GM18517 (cell line): ENCODE results near the gene PDE11A.
"Not testable (repeated sequence)": the region's sequence is repeated elsewhere in the genome, so short reads cannot be mapped to it uniquely, and the experiment has no call there.

Experiments used
- ATAC-seq: cut with Tn5 transposase; IDR thresholded peaks from one replicate; pipeline ENCODE4 v1.9.1; 2021; ENCODE audit warnings: mild to moderate bottlenecking, moderate library complexity; ENCODE audit not compliant: unreplicated experiment

The PDE11A gene

DNA sequence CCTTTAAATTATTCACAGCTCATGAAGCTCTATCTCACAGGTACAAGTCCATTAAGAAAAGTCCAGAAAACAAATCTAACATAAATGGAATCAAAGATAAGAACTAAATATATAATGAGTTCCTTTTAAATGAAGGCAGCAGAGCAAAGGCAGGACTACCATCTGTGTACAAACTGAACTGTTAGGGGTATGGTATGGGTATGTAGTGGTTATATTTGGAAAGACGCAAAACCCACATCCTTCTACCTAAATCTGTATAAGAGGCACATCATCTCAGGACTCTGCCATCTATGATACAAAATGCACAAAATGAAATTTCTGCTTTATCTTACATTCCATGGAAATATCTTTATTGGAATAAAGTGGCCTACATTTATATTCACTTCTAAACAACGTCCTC lies 59.9 kb downstream of the PDE11A start:
- no peak for ATAC-seq

DNA sequence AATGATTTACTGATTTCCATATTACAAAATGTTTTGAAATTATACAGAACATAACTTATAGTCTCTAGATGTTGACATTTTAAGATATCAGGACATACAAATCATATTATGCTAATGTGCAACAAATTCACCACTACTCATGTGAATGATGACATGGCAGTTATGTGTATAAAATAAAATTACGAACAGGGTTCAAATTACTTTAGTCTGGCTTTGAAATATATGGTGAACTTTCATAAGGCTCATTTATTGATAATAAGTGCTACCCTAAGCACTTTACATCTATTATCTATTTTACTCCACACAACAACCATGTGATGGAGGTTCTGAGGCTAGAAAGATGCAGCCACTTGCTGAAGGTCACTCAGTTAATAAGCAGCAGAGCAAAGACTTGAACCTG lies 62.8 kb downstream of the PDE11A start:
- ATAC-seq: no peak

DNA sequence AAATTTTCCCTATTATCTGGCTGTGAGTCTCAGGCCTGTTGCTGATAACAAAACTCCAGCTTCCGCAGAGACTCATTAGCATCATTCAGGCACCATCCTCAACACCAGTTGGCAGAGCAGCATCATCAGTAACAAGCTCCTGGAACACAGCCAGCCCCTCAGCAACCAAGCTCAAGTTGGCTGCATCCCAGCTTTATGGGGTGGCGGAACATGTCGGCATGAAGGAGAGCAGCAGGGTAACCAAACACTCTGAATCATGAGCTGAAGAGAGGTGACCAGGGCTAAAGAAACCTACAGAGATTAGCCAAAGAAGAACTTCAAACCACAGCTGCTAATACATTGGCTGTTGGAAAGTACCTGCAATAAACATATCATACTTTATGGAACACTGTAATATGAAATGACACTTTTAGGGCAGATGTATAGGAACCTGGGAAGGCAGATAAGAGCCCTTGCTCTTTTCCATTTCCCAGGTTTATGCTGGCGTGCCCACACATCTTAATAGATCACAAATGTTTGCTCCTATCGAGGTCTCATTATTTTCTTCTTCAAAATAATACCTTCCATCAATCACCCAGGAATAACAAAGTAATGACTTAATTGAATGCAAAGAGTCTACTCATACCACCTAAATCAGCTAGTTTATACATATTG lies 63.8 kb downstream of the PDE11A start:
- no peak for ATAC-seq

DNA sequence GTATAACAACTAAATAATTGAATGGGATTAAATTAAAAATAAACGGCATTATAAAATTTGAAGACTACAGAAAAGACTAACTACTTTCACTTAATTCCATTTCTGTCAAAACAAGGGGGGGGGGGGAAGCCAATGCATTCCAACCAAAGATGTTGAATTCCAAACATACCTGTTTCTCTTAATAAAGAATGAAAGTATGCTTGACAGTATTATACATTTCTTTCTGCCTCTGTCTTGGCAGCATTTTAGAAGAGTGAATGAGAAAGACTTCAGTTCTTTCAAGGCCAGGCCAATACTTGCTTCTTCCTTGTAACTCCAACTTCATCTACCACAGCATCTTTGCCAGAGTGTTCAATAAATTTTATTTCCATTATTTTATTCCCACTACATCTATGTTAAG lies 65.9 kb downstream of the PDE11A start:
- ATAC-seq: no peak

DNA sequence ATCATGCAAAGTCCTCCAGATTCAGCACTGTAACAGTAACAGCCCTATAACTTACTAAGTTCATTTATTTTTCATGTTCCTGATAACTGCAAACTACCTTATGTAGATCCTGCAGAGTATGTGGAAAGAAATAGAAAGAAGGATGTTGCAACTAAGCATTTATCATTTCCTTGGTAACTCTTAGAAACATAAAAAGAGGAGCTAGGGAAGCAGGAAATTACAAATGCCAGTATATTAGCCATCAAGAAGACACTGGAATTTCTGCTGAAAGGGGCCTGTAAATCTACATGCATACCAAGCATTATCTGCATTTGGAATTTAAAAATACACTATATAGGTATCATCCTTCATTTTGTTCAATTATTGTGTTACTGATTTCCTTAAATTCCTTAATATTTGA lies 66.8 kb downstream of the PDE11A start:
- ATAC-seq: no peak

DNA sequence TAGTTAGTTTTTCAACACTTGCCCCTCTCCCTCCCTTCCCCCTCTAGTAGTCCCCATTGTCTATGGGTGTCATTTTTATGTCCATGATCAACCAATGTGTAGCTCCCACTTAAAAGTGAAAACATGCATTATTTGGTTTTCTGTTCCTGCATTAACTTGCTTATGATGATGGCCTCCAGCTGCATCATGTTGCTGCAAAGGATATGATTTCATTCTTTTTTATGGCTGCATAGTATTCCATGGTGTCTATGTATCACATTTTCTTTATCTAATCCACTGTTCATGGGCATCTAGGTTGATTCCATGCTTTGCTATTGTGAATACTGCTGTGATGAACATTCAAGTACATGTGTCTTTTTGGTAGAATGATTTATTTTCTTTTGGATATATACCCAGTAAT lies 70.5 kb downstream of the PDE11A start:
- ATAC-seq: no peak

DNA sequence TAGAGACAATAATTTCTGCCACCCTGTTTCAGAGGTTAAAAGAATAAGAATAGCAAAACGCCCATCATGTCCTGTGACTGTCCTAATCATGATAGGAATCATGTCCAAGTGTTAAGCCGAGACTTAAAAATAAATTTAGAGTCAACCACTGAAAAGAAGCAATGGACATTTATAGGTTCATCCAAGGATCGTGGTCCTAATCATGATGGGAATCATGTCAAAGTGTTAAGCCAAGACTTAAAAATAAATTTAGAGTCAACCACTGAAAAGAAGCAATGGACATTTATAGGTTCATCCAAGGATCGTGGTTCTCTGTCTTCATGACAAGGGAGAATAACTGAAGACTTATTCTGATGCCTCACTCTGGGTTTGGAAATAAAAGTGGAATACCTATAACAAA lies 73.6 kb downstream of the PDE11A start:
- ATAC-seq: no peak

DNA sequence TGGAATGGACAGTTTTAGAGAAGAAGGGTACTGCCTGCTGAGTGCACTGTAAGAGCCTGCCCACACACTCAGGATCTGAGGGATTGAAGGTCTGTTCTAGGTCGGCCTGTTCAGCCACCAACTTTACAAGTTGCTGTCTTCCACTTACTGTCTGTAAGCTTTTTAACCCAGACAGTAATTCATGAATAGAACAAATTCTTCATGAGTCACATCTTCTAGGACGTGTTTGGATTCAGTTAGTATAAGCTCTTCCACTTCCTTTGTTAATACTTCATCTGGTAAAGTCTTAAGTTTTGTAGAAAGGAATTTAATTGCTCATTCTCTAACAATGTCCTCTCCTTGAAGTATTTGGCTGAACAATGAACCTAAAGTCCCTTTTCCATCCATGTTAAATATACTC lies 74.6 kb downstream of the PDE11A start:
- ATAC-seq: no peak

DNA sequence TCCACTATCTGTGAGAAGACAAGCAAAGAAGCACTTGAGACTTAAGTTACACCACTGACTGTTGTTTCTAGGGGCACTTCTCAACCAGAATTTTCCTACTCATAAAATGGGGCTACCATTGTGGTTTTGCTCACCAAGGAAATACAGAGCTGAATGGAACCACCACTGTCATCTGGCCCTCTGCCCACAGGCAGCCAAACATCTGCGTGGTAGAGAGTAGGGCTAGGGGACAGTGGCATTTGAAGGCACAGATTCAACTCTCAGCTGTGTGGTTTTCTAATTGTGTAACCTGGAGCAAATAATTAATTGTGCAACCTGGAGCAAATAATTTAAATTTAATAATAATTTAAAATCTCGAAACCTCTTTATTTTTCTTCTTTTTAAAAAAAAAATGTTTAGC lies 79.6 kb downstream of the PDE11A start:
- no peak for ATAC-seq

DNA sequence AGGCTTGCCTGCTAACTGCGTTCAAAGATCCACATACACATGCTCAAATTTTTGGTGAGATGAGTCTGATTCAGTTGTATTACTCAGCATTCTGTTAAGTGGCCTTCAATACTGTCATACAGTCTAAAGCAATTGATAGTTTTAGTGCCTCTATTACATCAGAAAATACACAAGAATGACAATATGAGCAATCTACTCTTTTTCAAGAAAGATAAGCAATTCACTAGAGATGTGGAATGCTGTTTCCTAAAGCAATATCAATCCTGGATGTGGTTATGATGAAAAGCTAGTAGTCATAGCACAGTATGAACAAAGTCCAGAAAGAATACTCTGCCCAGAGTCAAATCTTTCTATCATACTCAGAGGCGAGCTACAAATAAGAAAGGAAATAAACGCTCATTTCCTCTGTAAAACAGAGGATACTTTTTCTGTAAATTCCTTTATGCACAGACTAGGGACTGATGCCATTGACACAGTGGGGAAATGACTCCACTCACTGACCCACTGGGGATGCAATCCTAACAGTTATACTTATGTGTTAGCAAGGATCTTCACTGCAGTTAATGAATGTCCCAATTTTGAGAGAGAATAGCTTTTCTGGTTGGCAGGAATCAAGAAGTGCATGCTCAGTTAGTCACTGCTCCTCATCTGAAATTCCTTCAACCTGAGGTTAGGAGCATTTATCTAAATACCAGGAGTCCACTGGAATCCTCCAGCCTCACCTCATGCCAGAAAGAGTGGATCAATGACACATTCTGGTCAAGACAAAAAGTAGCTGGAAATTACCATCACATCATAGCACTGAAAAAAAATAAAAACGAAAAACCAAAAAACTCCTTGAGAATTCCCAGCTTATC lies 83.3 kb downstream of the PDE11A start:
- no peak for ATAC-seq

DNA sequence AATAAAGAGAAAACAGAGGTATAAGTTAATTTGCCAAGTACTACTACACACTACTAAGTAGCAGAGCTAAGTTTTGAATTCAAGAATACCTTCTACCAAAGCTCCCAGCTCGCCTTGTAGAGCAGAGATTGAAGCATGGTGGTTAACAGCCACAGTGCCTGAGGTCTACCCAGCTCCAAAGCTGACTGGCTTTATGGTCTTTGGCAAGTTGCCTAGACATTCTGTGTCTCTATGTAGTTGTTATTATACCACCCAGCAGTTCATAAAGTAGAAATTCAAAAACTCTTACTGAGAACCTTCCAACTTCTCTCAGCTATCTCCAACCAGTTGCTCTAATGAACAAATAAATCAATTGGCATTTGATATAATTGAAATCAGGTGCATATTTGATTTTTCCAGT lies 87.8 kb downstream of the PDE11A start:
- no peak for ATAC-seq

DNA sequence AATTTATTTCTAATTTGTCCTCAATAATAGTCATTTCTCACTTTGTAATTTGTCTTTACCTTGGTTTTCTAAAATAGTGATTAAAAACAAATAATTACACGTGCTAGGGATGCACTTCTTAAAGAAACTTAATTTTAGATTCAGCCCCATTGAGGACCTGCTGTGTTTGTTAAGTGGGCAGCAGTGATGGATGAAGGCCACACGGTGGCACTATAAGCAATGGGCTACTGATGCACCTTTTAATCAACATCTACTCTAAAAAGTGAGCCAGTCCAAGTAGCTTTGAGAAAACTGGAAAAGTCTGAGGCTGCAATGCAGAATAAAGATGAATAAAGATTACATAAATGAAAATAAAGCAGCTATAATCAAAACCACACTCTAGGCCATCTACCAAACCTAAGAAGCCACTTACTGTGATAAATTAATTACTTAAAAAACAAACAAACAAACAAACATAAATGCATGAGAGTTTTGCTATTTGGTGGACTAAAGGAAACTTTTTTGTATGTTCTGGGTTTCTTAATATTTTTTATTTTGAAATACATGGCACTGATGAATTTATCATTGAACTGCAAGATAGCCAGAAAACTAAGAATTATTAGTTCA lies 89.3 kb downstream of the PDE11A start:
- ATAC-seq: no peak

DNA sequence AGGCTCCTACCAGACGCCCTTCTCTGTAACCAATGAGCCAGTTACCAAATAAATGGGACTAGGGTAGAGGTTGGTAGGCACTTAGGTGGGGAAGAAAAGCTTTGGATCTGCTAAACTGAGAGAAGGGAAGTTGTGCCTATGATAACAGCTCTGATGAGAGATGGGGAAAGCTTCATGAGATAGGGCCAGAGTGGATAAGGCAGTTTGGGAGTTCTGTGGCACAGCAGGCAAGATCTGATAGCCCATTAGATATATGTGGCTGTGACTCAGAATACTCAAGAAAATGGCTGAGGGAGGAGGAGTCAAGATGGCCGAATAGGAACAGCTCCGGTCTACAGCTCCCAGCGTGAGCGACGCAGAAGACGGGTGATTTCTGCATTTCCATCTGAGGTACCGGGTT lies 99.8 kb downstream of the PDE11A start:
- ATAC-seq: no peak

DNA sequence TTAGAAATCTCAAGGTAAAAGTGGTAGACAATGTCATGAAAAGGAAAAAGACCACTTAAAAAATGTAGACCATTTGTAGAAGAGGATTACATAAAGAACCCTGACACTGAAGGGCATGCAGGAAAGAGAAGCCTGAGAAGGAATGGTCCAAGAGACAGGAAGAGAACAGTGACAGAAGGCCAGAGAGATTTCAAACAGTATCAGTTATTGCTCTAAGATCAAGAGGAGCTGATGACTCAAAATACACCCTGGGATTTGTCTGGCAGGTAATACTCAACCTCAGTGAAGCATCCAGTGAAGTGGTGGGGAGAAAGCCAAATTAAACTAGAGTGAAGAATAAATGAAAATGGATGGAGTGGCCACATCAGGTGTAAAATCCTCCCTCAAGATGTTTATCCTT lies 100.5 kb downstream of the PDE11A start:
- ATAC-seq: no peak

DNA sequence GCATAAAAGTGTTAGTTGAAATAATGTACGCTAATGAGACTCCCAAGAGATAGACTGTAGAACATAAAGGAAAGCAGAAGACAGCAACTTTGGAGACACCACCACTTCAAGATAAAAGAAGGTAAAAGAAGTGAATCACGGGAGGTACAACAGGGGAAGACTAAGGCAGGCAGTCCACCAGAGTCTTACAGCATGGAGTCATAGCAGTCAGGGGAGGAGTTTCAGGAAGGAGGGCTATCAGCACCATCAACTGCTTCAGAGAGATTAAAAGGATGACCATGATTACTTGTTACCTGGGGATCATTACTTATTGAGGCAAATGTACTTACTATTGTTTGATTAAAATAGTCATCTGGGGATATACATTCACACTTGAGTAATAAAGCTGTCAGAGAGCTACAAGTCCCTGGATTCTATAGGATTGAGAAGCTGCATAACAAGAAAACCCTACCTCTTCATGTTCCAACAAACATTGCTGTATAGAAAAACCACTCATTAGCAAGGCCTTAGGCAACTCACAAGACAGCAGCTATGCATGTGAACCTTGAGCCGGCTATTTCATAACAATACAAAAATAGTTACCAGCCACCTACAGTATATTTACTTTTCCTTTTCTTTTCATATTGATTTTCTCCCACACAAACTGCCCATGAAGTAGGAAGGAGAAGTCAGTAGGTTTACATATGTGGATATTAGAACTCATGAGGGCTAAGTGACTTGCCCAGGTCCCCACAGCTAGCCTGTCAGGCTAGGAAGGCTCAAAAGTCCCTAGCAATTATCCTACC lies 101.7 kb downstream of the PDE11A start:
- no peak for ATAC-seq

DNA sequence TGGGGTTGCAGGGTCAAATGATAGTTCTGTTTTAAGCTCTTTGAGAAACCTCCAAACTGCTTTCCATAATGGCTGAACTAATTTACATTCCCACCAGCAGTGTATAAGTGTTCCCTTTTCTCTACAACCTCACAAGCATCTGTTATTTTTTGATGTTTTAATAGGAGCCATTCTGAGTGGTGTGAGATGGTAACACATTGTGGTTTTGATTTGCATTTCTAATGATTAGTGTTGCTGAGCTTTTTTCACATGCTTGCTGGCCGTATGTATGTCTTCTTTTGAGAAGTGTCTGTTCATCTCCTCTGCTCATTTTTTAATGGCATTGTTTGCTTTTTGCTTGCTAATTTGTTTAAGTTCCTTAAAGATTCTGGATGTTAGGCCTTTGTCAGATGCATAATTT lies 107.7 kb downstream of the PDE11A start:
- no peak for ATAC-seq

DNA sequence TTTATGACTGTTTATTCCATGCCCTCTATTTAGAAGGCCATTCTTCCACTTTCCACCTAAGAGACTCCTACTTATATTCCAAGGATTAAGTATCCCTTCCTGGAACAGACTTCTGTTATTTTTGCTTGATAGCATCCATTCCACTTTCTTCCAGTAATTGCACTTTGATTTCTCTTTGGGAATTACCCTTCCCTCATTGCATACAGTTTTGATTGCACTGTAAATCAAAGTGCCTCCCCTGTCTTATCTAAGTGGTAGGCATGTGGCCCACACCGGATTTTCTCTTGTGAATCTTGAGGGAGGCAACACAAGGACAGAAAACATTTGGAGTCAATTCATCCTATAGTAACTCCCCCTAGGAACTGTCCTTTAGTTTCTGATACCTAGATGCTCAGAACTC lies 120.4 kb downstream of the PDE11A start:
- no peak for ATAC-seq

DNA sequence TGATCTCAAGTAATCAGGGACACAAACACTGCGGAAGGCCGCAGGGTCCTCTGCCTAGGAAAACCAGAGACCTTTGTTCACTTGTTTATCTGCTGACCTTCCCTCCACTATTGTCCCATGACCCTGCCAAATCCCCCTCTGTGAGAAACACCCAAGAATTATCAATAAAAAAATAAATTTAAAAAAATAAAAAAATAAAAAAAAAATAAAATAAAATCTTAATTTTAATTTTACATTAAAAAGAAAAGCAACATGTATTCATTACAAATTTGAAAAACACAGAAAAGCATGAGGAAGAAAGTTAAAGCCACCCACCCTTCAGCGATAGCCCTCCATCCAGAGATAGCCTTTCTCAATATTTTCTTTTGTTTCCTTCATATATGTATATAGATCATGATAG lies 125.0 kb downstream of the PDE11A start:
- not testable (repeated sequence) for ATAC-seq

DNA sequence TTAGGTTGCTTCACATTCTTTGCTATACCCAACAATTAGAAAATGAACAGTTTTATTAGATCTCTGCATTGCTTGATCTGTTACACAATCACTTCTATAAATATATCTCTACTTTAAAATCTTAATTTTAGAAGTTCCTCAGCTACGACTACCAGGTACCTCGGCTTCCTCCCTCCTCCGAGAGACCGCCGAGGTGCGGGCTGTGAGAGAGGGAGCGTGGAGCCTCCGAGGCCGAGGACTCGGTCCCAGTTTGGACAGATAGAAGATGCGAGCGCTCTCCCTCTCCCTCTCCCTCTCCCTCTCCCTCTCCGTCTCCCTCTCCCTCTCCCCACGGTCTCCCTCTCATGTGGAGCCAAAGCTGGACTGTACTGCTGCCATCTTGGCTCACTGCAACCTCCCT lies 128.0 kb downstream of the PDE11A start:
- ATAC-seq: not testable (repeated sequence)

DNA sequence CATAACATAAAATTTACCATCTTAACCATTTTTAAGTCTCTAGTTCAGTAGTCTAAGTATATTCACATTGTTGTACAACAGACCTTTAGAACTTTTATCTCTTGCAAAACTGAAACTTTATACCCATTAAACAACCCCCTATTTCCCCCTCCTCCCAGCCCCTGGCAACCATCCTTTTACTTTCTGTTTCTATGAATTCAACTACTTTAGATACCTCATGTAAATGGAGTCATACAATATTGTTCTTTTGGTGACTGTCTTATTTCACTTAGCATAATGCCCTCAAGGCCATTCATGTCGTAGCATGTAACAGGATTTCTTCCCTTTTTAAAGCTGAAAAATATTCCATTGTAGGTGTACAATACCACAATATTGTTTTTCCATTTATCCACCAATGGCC lies 129.8 kb downstream of the PDE11A start:
- ATAC-seq: no peak

DNA sequence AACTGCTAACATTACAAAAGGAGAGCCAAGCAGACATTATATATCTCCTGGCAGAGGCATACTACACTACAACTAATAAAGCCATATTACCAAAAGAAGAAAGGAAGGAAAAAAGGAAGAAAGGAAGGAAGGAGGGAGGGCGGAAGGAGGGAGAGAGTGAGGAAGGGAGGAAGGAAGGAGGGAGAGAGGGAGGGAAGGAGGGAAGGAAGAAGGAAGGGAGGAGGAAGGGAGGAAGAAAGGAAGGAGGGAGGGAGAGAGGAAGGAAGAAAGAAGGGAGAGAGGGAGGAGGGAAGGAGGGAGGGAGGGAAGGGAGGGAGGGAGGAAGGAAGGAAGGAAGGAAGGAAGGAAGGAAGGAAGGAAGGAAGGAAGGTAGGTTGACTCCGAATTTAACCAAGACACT lies 133.4 kb downstream of the PDE11A start:
- ATAC-seq: no peak
